HUES6 (cell line): ENCODE data around the gene CPNE4.

Experiments
- H3K27ac ChIP-seq: 2 replicates; pipeline ENCODE4 v1.7.0; 2013; ENCODE audit warnings: low read depth, mild to moderate bottlenecking, low read length, inconsistent platforms
- H3K27me3 ChIP-seq: 2 replicates; pipeline ENCODE4 v1.6.1; 2013; ENCODE audit warnings: low read length; ENCODE audit not compliant: control insufficient read depth, insufficient read depth
- H3K36me3 ChIP-seq: 2 replicates; pipeline ENCODE4 v1.6.1; 2013; ENCODE audit warnings: low read length; ENCODE audit not compliant: control insufficient read depth, insufficient read depth
- H3K4me1 ChIP-seq: 2 replicates; pipeline ENCODE4 v1.6.1; 2013; ENCODE audit warnings: low read length; ENCODE audit not compliant: control insufficient read depth, insufficient read depth
- H3K4me3 ChIP-seq: 2 replicates; pipeline ENCODE4 v1.5.1; 2013; ENCODE audit warnings: low read depth, low read length
- H3K9ac ChIP-seq: one replicate; pipeline ENCODE4 v1.6.1; 2013; ENCODE audit warnings: mild to moderate bottlenecking, low read length
- H3K9me3 ChIP-seq: 2 replicates; pipeline ENCODE4 v1.6.1; 2013; ENCODE audit warnings: low read depth, low read length; ENCODE audit not compliant: control insufficient read depth, insufficient read depth

The CPNE4 gene

GRCh38 chr3:131738095-131738494 is 296.7 kb downstream of the CPNE4 start:
- Histone ChIP-seq H3K4me3 (no peak overlapping the region), H3K36me3 (no peaks in the 10 kb centered on the region), H3K9me3 (no peaks in the 10 kb centered on the region), H3K9ac (no peak overlapping the region), H3K27me3 (no peaks in the 10 kb centered on the region), H3K4me1 (no peaks in the 10 kb centered on the region), H3K27ac (no peak overlapping the region)

- no peak overlapping the region for H3K27ac ChIP-seq
- no peaks in the 10 kb centered on the region for H3K9me3 ChIP-seq
Observed at GRCh38 chr3:131735544-131735943, 299.3 kb downstream of the CPNE4 start.

GRCh38 chr3:131735116-131735515 is 299.7 kb downstream of the CPNE4 start:
- Histone ChIP-seq H3K4me3 (no peak overlapping the region), H3K27me3 (no peaks in the 10 kb centered on the region), H3K4me1 (peaks cover 5% of the 10 kb centered on the region; the same call in 1 of the 2 replicates), H3K36me3 (no peaks in the 10 kb centered on the region), H3K9ac (no peak overlapping the region), H3K9me3 (no peaks in the 10 kb centered on the region), H3K27ac (no peak overlapping the region)

More at GRCh38 chr3:131735544-131735943, 299.3 kb downstream of the CPNE4 start:
- no peaks in the 10 kb centered on the region for H3K27me3 ChIP-seq
- no peak overlapping the region for H3K9ac ChIP-seq
- peaks cover 5% of the 10 kb centered on the region; the same call in 1 of the 2 replicates for H3K4me1 ChIP-seq
- no peak overlapping the region for H3K4me3 ChIP-seq
- no peaks in the 10 kb centered on the region for H3K36me3 ChIP-seq

GRCh38 chr3:131733086-131733841 is 301.6 kb downstream of the CPNE4 start:
- Histone ChIP-seq H3K27me3 (no peaks in the 10 kb centered on the region), H3K4me1 (peaks cover 5% of the 10 kb centered on the region; the same call in 1 of the 2 replicates), H3K9me3 (no peaks in the 10 kb centered on the region), H3K4me3 (no peak overlapping the region), H3K36me3 (no peaks in the 10 kb centered on the region), H3K9ac (no peak overlapping the region), H3K27ac (no peak overlapping the region)

- Histone ChIP-seq H3K4me3 (no peak overlapping the region), H3K27ac (no peak overlapping the region), H3K36me3 (no peaks in the 10 kb centered on the region), H3K9me3 (no peaks in the 10 kb centered on the region), H3K27me3 (no peaks in the 10 kb centered on the region), H3K9ac (no peak overlapping the region), H3K4me1 (peaks cover 5% of the 10 kb centered on the region; the same call in 1 of the 2 replicates)
Observed at GRCh38 chr3:131731709-131732108, 303.1 kb downstream of the CPNE4 start.

GRCh38 chr3:131730581-131730980 is 304.2 kb downstream of the CPNE4 start:
- Histone ChIP-seq H3K9ac (no peak overlapping the region), H3K27ac (no peak overlapping the region), H3K4me1 (peaks cover 5% of the 10 kb centered on the region; the same call in 1 of the 2 replicates), H3K36me3 (no peaks in the 10 kb centered on the region), H3K4me3 (no peak overlapping the region), H3K9me3 (no peaks in the 10 kb centered on the region), H3K27me3 (no peaks in the 10 kb centered on the region)

GRCh38 chr3:131729643-131730017 is 305.2 kb downstream of the CPNE4 start:
- peaks cover 5% of the 10 kb centered on the region; the same call in 1 of the 2 replicates for H3K4me1 ChIP-seq
- H3K4me3 ChIP-seq = no peak overlapping the region
- H3K9me3 ChIP-seq = no peaks in the 10 kb centered on the region
- H3K27ac ChIP-seq = no peak overlapping the region
- H3K36me3 ChIP-seq = no peaks in the 10 kb centered on the region
- H3K9ac ChIP-seq = no peak overlapping the region
- H3K27me3 ChIP-seq = no peaks in the 10 kb centered on the region

GRCh38 chr3:131728898-131729642 is 305.7 kb downstream of the CPNE4 start:
- no peaks in the 10 kb centered on the region for H3K36me3 ChIP-seq
- no peaks in the 10 kb centered on the region for H3K27me3 ChIP-seq
- no peaks in the 10 kb centered on the region for H3K9me3 ChIP-seq
- peaks cover 5% of the 10 kb centered on the region; the same call in 1 of the 2 replicates for H3K4me1 ChIP-seq
- H3K27ac ChIP-seq = no peak overlapping the region
- H3K4me3 ChIP-seq = no peak overlapping the region
- H3K9ac ChIP-seq = no peak overlapping the region

GRCh38 chr3:131725414-131725813 is 309.4 kb downstream of the CPNE4 start:
- H3K9me3 ChIP-seq = no peaks in the 10 kb centered on the region
- H3K4me3 ChIP-seq = no peak overlapping the region
- no peaks in the 10 kb centered on the region for H3K36me3 ChIP-seq
- H3K4me1 ChIP-seq = no peaks in the 10 kb centered on the region
- H3K9ac ChIP-seq = no peak overlapping the region
- no peaks in the 10 kb centered on the region for H3K27me3 ChIP-seq
- no peak overlapping the region for H3K27ac ChIP-seq

GRCh38 chr3:131723343-131723742 is 311.5 kb downstream of the CPNE4 start:
- Histone ChIP-seq H3K4me1 (no peaks in the 10 kb centered on the region), H3K27ac (no peak overlapping the region), H3K9me3 (no peaks in the 10 kb centered on the region), H3K27me3 (no peaks in the 10 kb centered on the region), H3K9ac (no peak overlapping the region), H3K36me3 (no peaks in the 10 kb centered on the region), H3K4me3 (no peak overlapping the region)

- Histone ChIP-seq H3K27ac (no peak overlapping the region), H3K9ac (no peak overlapping the region), H3K36me3 (no peaks in the 10 kb centered on the region)
Observed at GRCh38 chr3:131717493-131717892, 317.3 kb downstream of the CPNE4 start.

More at GRCh38 chr3:131717493-131717892, 317.3 kb downstream of the CPNE4 start:
- H3K4me1 ChIP-seq = peaks cover 15% of the 10 kb centered on the region; the same call in 1 of the 2 replicates
- no peaks in the 10 kb centered on the region for H3K27me3 ChIP-seq
- no peaks in the 10 kb centered on the region for H3K9me3 ChIP-seq
- no peak overlapping the region for H3K4me3 ChIP-seq
